ENCODE results near the gene IL1A.

- no peak for TF ChIP-seq CTCF (IDR thresholded peaks at IDR 0.05)
- TF ChIP-seq EZH2 (IDR thresholded peaks at IDR 0.05): no peak
- TF ChIP-seq EZH2phosphoT487 (IDR thresholded peaks at IDR 0.05): no peak
Observed at GRCh38 chr2:112752667-112753066, 31.6 kb downstream of the IL1A start.
